GM18519 (cell line): Measurements from ENCODE around the gene EYA2.
"Not testable (repeated sequence)": the region's sequence is repeated elsewhere in the genome, so short reads cannot be mapped to it uniquely, and the experiment has no call there.

Source experiments
- ATAC-seq: cut with Tn5 transposase; IDR thresholded peaks from one replicate; pipeline ENCODE4 v1.9.1; 2021; ENCODE audit warnings: mild to moderate bottlenecking, moderate library complexity; ENCODE audit not compliant: unreplicated experiment, low FRiP score

Gene EYA2

GRCh38 chr20:46951405-46951804 is 56.8 kb downstream of the EYA2 start:
- no peak for ATAC-seq

- ATAC-seq = no peak
Measured at GRCh38 chr20:46951840-46952497, 57.3 kb downstream of the EYA2 start.

GRCh38 chr20:46953596-46953995 is 59.0 kb downstream of the EYA2 start:
- no peak for ATAC-seq

- no peak for ATAC-seq
Measured at GRCh38 chr20:46954490-46955038, 59.9 kb downstream of the EYA2 start.

GRCh38 chr20:46955601-46956556 is 61.2 kb downstream of the EYA2 start:
- ATAC-seq = no peak

- no peak for ATAC-seq
Measured at GRCh38 chr20:46959081-46959692, 64.5 kb downstream of the EYA2 start.

- ATAC-seq = no peak
Measured at GRCh38 chr20:46959821-46960220, 65.2 kb downstream of the EYA2 start.

GRCh38 chr20:46960536-46960935 is 65.9 kb downstream of the EYA2 start:
- ATAC-seq = no peak

GRCh38 chr20:46961968-46962367 is 67.3 kb downstream of the EYA2 start:
- not testable (repeated sequence) for ATAC-seq

- ATAC-seq = no peak
Measured at GRCh38 chr20:46962452-46963195, 68.0 kb downstream of the EYA2 start.

- no peak for ATAC-seq
Measured at GRCh38 chr20:46963196-46963529, 68.5 kb downstream of the EYA2 start.

GRCh38 chr20:46963758-46964617 is 69.3 kb downstream of the EYA2 start:
- no peak for ATAC-seq

GRCh38 chr20:46964618-46965455 is 70.2 kb downstream of the EYA2 start:
- no peak for ATAC-seq

GRCh38 chr20:46965477-46965876 is 70.8 kb downstream of the EYA2 start:
- ATAC-seq = no peak

GRCh38 chr20:46967646-46968045 is 73.0 kb downstream of the EYA2 start:
- no peak for ATAC-seq

- no peak for ATAC-seq
Measured at GRCh38 chr20:46970937-46971630, 76.4 kb downstream of the EYA2 start.

- no peak for ATAC-seq
Measured at GRCh38 chr20:46973766-46974165, 79.1 kb downstream of the EYA2 start.
